NCI-H2227 (cell line): ENCODE data around the gene PASK.
"Not testable (repeated sequence)": the region's sequence is repeated elsewhere in the genome, so short reads cannot be mapped to it uniquely, and the experiment has no call there.

Experiments used
- DNase-seq: peaks from one replicate; lab custom pipeline; 2025; ENCODE audit not compliant: unreplicated experiment; lab: John Stamatoyannopoulos, UW

PASK gene

GRCh38 chr2:241148891-241149674, at the start of gene PASK:
TSS of gene PASK (minus strand) at chr2:241149472. CDS start at chr2:241143032, 6,440 bp downstream.
- peak; percentile 97 for DNase-seq

DNA sequence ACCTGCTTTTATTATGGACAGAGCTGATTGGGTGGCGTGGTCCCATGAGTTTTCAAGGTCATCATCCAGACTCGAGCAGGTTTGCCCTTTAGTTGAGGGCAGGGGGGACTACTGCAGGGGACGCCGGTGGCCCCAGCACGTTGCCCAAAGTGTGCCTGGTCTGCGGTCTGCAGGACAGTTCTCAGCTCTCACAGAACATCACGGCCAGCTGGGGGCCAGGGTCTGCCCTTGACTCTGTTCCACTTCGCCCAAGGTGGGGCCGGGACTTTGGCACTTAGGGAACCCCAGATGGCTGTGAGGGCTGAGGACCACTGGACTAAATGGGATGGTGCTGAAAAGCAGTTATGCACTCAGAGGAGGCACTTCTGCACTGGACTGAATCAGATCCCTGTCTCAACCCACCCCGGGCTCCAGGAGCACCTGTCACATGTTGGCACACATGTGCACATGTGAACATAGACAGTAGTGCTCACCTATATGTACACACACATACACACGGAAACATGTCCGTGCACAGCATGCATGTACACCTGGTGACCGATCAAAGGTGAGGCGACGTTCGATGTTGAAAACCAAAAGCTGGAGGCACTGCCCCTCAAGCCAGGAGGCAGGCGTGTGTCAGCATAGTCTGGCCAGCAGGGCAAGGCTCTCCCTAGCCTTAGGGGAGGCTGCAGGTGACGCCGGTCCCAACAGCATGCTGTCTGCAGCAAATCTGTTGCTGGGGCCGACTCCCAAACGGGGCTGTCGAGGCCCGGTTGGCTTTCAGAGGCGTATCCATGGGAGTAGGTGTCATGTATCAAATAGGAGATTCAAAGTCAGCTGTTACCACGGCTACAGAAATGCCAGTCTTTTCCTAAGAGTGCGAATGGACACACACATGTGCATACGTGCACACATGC, 49.4 kb upstream of the PASK start:
- no peak for DNase-seq

- no peak for DNase-seq
These were observed 48.7 kb upstream of the PASK start for GRCh38 chr2:241197947-241198346.

DNA sequence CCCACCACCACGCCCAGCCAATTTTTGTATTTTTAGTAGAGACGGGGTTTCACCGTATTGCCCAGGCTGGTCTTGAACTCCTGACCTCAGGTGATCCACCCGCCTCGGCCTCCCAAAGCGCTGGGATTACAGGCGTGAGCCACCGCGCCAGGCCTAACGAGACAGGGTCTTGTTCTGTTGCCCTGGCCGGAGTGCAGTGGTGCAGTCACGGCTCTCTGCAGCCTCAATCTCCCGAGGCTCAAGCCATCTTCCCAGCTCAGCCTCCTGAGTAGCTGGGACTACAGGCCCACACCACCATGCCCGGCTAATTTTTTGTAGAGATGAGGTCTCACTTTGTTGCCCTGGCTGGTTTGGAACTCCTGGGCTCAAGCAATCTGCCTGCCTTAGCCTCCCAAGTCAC, 48.0 kb upstream of the PASK start:
- DNase-seq, result not testable (repeated sequence)

DNA sequence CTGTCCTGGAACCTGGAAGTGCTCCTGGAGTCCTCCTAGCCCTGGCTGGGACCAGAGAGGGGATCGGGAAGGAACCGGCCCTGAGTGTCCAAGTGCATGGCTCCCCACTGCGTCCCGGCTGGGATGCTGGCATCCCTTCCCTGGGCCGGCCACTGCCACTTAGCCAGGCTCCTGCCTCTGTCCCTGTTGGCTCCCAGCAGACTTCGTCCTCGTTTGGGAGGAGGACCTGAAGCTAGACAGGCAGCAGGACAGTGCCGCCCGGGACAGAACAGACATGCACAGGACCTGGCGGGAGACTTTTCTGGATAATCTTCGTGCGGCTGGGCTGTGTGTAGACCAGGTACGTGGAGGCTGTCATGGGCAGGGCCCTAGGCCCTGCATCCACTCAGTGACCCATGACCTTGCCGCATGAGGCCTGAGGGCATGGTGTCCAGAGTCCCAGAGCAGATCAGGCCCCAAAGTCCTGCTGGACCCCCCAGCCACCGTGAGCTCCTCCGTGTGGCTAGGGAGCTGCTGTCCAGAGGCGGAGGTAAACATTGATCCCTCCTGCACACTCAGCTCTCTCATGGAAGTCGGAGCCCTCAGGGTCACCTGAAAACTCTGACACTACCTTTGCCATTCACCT, 46.3 kb upstream of the PASK start:
- DNase-seq, result no peak

DNA sequence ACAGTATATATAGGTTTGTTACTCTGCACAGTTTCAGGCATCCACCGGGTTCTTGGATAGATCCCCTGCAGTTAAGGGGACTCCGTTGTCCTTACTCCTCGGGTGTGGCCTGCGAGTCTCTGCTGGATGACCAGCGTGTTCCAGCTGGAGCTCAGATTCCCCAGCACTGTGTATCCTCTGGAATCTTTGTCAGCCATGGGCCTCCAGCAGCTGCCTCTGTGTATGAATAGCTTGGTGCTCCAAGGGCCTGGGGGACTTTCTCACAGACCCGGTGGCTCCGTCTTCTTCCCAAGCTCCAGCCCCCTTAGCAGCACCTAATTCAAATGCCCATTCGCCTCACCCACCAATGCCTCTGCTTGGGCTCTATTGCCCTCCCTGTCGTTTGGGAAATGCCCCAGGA, 45.5 kb upstream of the PASK start:
- DNase-seq, result no peak

- no peak for DNase-seq
These were observed 44.0 kb upstream of the PASK start for GRCh38 chr2:241193271-241193670.

GRCh38 chr2:241191081-241191480, 41.8 kb upstream of the PASK start:
- no peak for DNase-seq

DNA sequence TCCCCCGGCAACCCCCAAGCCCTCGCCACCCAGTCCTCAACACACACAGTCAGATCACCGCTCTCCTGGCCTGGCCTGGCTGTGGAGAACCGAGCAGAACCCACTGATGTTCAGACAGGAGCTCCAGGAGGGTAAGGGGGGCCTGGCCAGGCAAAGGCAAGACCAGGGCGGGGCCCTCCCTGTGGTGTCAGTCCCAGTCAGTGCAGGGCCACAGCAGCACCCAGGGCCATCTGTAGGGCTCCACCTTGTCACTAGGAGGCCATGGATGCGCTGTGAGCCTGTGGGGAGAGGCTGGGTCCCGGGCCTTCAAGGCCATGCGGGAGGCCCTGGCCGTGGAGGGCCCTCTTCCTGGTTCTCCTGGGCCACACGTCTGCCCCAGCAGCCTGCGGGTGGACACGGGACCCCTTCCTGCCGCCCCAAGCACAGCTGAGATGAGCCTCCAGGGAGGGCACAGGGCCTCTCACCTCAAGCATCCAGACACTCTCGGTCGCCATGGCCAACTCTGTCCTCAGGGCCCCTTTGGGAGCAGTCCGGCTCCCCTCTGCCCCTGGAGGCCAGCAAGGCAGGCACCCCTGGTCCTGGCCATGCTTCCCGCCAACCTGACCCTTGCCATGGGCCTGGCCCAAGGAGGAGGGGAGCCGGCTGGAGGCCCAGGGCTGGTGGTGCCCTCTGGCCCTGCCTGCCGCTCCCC, 41.2 kb upstream of the PASK start:
- no peak for DNase-seq

GRCh38 chr2:241189856-241190201, 40.6 kb upstream of the PASK start:
- no peak for DNase-seq

- no peak for DNase-seq
These were observed 40.0 kb upstream of the PASK start for GRCh38 chr2:241189093-241189855.

DNA sequence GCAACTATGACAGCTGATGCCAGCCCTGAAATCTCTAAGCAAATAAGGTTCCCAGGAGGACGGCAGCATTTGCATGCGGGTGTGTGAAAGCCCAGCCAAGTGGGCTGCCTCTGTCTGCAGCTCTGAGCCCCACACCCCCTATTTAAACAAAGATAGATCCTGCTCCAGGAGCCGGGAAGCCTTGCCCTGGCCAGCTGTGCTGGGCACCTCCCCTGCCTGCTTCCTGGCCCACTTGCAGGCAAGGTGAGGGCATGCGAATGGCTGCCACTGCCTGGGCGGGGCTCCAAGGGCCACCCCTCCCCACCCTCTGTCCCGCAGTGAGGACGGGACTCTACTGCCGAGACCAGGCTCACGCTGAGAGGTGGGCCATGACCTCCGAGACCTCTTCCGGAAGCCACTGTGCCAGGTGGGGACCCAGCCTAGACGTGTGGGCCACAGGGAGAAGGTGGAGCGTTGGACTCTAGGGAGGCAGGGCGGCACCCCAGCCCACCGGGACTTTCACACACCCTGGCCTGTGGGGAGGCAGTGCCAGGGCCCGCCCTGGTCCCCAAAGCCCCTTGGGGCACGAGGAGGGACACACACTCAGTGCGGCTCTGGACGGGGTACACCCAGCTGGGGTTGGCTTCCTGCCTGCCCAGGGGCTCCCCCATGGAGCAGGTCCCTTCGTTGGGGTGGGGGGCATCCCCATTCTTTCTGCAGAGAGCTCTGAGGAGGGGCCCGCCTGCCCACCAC, 39.3 kb upstream of the PASK start, which contains the start of gene ANO7:
ANO7 (plus strand) TSS at position 317 of the 732 bp plus-strand sequence. CDS start 1,387 bp downstream, outside the sequence.
- no peak for DNase-seq

DNA sequence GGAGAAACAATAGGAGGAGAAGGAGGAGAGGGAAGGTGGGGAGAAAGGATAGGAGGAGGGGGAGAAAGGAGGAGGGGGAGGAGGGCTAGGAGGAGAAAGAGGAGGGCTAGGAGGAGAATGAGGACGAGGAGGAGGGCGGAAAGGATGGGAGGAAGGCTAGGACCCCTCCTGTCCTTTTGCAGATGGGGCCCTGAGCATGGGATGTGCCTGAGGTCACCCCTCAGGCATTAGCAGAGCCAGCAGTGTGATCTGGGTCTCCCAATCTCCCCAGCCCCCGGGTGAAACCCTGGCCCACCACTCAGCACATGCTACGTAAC, 38.6 kb upstream of the PASK start:
- DNase-seq, result no peak

GRCh38 chr2:241187101-241187917, 38.0 kb upstream of the PASK start:
- no peak for DNase-seq

DNA sequence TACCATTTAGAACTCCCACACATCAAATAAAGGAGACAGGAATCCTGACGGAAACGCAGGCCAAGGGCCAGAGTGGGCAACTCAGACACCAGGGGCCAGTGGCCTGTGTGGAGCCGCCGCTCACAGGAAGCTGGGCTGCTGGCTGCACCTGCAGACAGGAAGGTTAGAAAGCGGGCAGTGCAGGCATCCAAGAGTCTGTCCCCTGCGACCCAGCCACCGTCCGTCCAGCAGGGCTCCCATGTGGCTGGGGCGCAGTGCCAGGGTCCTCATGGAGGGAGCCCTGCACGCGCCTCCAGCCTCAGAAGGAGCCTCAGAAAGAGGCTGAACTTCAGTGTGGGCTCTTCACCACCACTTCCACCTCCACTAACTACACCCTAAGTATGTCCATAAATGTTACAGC, 36.7 kb upstream of the PASK start:
- no peak for DNase-seq

DNA sequence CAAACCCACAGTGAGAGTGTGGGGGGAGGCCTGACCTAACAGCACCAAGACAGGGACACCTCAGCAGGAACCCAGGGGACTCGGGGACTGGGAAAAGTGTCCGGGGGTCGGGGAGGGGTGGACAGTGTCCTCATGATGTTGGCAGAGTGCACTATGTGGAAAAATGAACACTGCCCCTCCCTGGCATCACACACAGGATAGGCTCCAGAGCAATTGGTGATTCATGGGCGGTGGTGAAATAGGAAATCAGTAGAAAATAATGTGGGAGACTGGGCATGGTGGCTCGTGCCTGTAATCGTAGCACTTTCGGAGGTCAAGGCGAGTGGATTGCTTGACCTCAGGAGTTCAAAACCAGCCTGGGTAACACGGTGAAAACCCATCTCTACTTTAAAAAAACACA, 35.6 kb upstream of the PASK start:
- no peak for DNase-seq

GRCh38 chr2:241183221-241183620, 33.9 kb upstream of the PASK start:
- no peak for DNase-seq

DNA sequence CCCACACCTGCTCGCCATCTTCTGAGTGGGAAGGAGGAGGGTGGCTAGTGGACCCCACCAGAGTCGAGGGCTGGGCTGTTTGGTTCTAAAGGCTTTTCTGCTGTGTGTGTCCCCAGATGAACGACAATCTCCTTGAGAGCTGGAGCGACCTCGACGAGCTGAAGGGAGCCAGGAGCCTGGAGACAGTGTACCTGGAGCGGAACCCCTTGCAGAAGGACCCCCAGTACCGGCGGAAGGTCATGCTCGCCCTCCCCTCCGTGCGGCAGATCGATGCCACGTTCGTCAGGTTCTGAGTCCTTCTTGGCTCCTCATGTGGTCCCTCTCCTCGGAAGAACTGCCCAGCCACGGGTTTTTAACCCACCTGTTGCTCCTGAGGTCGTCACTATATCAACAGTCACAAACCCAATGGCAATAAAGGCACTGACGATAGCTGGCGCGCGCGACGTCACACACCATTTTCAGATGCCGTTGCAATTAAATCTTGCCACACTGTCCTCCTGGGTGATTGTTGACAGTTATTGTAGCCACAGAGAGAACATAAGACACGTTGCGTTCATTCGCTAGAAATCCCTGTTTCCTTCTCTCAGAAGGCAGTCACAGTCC, 33.4 kb upstream of the PASK start:
- no peak for DNase-seq

GRCh38 chr2:241182126-241182525, 32.9 kb upstream of the PASK start:
- DNase-seq, result no peak
